ENCODE data around the gene SH2D7.

- TF ChIP-seq EZH2 (IDR thresholded peaks at IDR 0.05; ENCODE audit: low read depth, unreplicated experiment) (no peak), CTCF (conservative IDR thresholded peaks at IDR 0.05; ENCODE audit: low read depth in 2 of 2) (no peak), JUNB (IDR thresholded peaks at IDR 0.05; ENCODE audit: unreplicated experiment) (no peak), REST (IDR thresholded peaks at IDR 0.05; ENCODE audit: unreplicated experiment) (no peak), POLR2AphosphoS5 (IDR thresholded peaks at IDR 0.05; ENCODE audit: low read depth) (no peak), CREB1 (CRISPR knock-in tag; IDR thresholded peaks at IDR 0.05; ENCODE audit: low read depth) (no peak)
These were observed 19.4 kb downstream of the SH2D7 start for GRCh38 chr15:78111788-78112187.
